Endothelial cell of umbilical vein (primary cell): ENCODE results near the gene TUBB3.

Source experiments
- EZH2 ChIP-seq: IDR thresholded peaks from 2 replicates; pipeline ENCODE4 v1.6.1; 2012; ENCODE audit warnings: borderline replicate concordance, low read depth, mild to moderate bottlenecking, moderate library complexity, low read length, inconsistent platforms; ENCODE audit not compliant: severe bottlenecking
- GATA2 ChIP-seq: IDR thresholded peaks from 2 replicates; pipeline ENCODE4 v1.7.0; 2011; ENCODE audit warnings: low read depth, mild to moderate bottlenecking, moderate library complexity, mixed read lengths, low read length; ENCODE audit not compliant: insufficient read length, insufficient read depth
- JUN ChIP-seq: IDR thresholded peaks from 2 replicates; pipeline ENCODE4 v1.6.1; 2011; ENCODE audit warnings: borderline replicate concordance, low read depth; ENCODE audit not compliant: insufficient read length, insufficient read depth
- MYC ChIP-seq: IDR thresholded peaks from one replicate; pipeline ENCODE4 v1.6.1; 2011; ENCODE audit warnings: mild to moderate bottlenecking, low read depth, low read length
- POLR2A ChIP-seq: IDR thresholded peaks from 2 replicates; pipeline ENCODE4 v1.6.1; 2012; ENCODE audit warnings: low read depth, mild to moderate bottlenecking, control low read depth, low read length
- POLR2AphosphoS5 ChIP-seq: IDR thresholded peaks from 2 replicates; pipeline ENCODE4 v1.6.1; 2012; ENCODE audit warnings: low read depth, mild to moderate bottlenecking, control low read depth, low read length, moderate library complexity; ENCODE audit not compliant: insufficient read depth
- TF ChIP-seq, protein P1 (sequence below), 2 donors: IDR thresholded peaks; 1 replicate in 1 of 2; 2 replicates in 1 of 2; pipeline ENCODE4 v1.5.1; 2011; ENCODE audit warnings: low read length in 2 of 2, mild to moderate bottlenecking in 2 of 2, moderate library complexity in 2 of 2, control low read depth in 1 of 2, inconsistent platforms in 1 of 2, low read depth in 1 of 2; ENCODE audit not compliant: insufficient read depth in 1 of 2; ENCODE audit errors: extremely low read depth in 1 of 2
- TF ChIP-seq, protein P2 (sequence below): IDR thresholded peaks from 2 replicates; pipeline ENCODE4 v1.6.1; 2011; ENCODE audit not compliant: insufficient read depth, insufficient read length

DNA sequence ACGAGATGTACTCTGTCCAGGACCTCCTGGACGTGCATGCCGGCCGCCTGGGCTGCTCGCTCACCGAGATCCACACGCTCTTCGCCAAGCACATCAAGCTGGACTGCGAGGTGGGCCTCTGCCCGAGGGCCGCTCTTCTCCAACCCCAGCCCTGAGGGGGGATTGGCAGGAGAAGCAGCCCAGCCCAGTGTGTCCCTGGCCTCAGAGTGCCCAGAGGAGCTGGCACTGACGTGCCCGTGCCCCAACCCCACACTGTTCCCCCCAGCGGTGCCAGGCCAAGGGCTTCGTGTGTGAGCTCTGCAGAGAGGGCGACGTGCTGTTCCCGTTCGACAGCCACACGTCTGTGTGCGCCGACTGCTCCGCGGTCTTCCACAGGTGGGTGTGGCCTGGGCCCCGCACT lies 41.1 kb downstream of the TUBB3 start:
- TF ChIP-seq, protein P1, sequence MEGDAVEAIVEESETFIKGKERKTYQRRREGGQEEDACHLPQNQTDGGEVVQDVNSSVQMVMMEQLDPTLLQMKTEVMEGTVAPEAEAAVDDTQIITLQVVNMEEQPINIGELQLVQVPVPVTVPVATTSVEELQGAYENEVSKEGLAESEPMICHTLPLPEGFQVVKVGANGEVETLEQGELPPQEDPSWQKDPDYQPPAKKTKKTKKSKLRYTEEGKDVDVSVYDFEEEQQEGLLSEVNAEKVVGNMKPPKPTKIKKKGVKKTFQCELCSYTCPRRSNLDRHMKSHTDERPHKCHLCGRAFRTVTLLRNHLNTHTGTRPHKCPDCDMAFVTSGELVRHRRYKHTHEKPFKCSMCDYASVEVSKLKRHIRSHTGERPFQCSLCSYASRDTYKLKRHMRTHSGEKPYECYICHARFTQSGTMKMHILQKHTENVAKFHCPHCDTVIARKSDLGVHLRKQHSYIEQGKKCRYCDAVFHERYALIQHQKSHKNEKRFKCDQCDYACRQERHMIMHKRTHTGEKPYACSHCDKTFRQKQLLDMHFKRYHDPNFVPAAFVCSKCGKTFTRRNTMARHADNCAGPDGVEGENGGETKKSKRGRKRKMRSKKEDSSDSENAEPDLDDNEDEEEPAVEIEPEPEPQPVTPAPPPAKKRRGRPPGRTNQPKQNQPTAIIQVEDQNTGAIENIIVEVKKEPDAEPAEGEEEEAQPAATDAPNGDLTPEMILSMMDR (IDR thresholded peaks at IDR 0.05; ENCODE audit: extremely low read depth in 1 of 2, insufficient read depth in 1 of 2, low read depth in 1 of 2, low read length in 2 of 2) = no peak
- TF ChIP-seq GATA2 (no peak), POLR2A (no peak), POLR2AphosphoS5 (no peak), JUN (no peak), MYC (no peak), EZH2 (no peak)
- TF ChIP-seq, protein P2, sequence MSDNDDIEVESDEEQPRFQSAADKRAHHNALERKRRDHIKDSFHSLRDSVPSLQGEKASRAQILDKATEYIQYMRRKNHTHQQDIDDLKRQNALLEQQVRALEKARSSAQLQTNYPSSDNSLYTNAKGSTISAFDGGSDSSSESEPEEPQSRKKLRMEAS = no peak
